Mucosa of descending colon (tissue), 3 donors: ENCODE results near the gene RMND5B. TPM values are rescaled to one million over a fixed set of nuclear protein-coding genes. Genes with fewer than 3 reads are reported as not detected.
A peak's percentile ranks its signal among the peaks of the same experiment; 100 is the strongest.

Experiments
- ATAC-seq: fragments of 200-7000 bp; cut with Tn5 transposase; one replicate; pipeline ENCODE4 v1.9.1; 2020; ENCODE audit warnings: mild to moderate bottlenecking, moderate library complexity
- DNase-seq, 3 donors: peaks; one replicate each; pipeline ENCODE4 v3.0.0-alpha.2; 2020
- H3K36me3 ChIP-seq: fragments of 200-600 bp; one replicate; pipeline ENCODE4 v1.8.0; 2021; ENCODE audit warnings: low read depth, mild to moderate bottlenecking
- H3K4me1 ChIP-seq: fragments of 200-600 bp; one replicate; pipeline ENCODE4 v1.8.0; 2021; ENCODE audit warnings: low read depth, mild to moderate bottlenecking
- H3K4me3 ChIP-seq: fragments of 200-600 bp; one replicate; pipeline ENCODE4 v1.8.0; 2021; ENCODE audit warnings: mild to moderate bottlenecking
- H3K9me3 ChIP-seq: fragments of 200-600 bp; one replicate; pipeline ENCODE4 v1.8.0; 2021; ENCODE audit warnings: mild to moderate bottlenecking
- intact Hi-C, 2 donors: fragments of 100-400 bp; cut with DNase I in 1 of 2; cut with micrococcal nuclease in 1 of 2; formaldehyde crosslinking; loops; one replicate each; pipeline versions ENCODE4 v1.11.0 to v1.11.1; 2022; cut with DNase I, micrococcal nuclease
- total RNA-seq, 3 donors: library from RNA; stranded (reverse); fragmentation: NEBNext Ultra II Directional in 2 of 3; extraction: Animal tissue kit (Norgen Biotek cat#: 25700) in 2 of 3; gene quantifications; one replicate each; pipeline versions ENCODE4 v1.2.1 to v1.2.4, GENCODE V29; 2021 to 2023
- TF ChIP-seq, protein P1 (sequence below): fragments of 200-600 bp; IDR thresholded peaks from one replicate; pipeline ENCODE4 v1.8.0; 2022; ENCODE audit warnings: antibody characterized with exemption, mild to moderate bottlenecking
- donor health status: DM: no; HTN: no; CAD: no; lungs with moderate emphysema.
- donor health status: DM: no; HTN: no; CAD: no.
- donor health status: DM: no; HTN: yes; CAD: no.

Gene RMND5B
- total RNA-seq, 3 donors from 2014 or later: 34.9 to 54.2 (median 40.8) TPM

DNA sequence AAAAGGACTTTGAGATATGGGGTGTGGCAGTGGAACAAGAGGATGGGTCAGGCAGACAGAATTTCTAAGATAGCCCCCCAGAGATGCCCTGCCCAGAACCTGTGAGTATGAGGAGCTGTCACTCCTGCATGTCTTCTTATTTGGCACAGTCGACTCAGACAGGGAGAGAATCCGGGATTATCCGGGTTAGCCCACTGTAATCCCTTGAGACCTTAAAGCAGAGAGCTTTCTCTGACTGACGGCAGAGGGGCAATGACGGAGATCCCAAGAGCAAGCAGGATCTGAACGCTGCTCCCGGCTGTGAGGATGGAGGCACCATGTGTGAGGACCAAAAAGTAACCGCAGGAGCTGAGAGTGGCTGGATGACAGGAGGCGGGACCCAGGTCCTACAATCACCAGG, 31.7 kb downstream of the RMND5B start:
- intact Hi-C loops: loop anchor here in 1 of 2 donors (10.0 kb wide), 1 partner anchor 88 kb away; no protein-coding TSS in a partner anchor
- TF ChIP-seq, protein P1, sequence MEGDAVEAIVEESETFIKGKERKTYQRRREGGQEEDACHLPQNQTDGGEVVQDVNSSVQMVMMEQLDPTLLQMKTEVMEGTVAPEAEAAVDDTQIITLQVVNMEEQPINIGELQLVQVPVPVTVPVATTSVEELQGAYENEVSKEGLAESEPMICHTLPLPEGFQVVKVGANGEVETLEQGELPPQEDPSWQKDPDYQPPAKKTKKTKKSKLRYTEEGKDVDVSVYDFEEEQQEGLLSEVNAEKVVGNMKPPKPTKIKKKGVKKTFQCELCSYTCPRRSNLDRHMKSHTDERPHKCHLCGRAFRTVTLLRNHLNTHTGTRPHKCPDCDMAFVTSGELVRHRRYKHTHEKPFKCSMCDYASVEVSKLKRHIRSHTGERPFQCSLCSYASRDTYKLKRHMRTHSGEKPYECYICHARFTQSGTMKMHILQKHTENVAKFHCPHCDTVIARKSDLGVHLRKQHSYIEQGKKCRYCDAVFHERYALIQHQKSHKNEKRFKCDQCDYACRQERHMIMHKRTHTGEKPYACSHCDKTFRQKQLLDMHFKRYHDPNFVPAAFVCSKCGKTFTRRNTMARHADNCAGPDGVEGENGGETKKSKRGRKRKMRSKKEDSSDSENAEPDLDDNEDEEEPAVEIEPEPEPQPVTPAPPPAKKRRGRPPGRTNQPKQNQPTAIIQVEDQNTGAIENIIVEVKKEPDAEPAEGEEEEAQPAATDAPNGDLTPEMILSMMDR: no peak
- H3K4me1 ChIP-seq: peaks cover 8% of the 10 kb centered on the region
- DNase-seq: no peak
- no peak for ATAC-seq
- H3K4me3 ChIP-seq: no peak overlapping the region
- H3K9me3 ChIP-seq: no peaks in the 10 kb centered on the region
- no peaks in the 10 kb centered on the region for H3K36me3 ChIP-seq

DNA sequence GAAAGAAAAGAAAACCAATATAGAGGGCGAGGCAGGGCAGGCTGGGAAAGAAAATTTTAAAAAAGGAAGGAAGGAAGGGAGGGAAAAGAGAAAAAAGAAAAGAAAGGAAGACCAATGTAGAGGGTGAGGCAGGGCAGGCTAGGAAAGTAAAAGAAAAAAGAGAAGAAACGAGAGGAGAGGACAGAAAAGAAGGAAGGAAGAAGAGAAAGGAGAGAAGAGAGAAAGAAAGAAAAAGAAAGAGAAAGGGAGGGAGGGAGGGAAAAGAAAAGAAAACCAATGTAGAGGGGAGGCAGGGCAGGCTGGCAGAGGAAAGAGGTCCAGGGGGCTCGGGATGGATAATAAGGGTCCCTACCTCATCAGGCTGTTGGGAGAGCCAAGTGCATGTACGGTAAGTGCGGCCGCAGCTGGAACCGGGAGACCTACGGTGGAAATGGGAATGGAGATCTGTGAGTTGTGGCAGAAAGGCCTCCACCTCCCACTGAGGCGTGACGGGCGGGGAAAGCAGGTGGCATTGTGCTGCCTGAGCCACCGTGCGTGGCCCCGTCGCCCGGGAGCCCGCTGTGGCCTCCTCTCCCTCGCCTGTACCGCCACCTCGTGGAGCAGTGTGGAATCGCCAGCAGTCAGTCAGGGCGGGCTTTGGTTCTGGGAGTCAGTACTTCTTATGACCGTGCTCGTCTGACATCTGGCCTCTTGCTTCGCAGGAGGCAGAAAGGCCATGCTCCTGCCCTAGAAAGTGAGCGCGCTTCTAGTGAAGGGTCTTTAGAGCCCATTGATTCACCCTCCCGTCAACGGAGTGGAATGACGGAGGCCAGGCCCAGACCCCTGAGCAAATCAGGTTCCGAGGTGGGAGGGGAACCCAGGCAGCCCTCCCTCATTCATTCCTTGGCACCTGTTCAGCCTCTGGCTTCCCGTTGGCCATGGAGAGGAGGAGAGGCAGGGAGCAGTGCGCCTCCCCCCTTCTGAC, 33.2 kb downstream of the RMND5B start:
- H3K4me3 ChIP-seq: no peak overlapping the region
- TF ChIP-seq, protein P1: peak; percentile 100
- DNase-seq: peak; percentile 85 to 94 (median 87)
- H3K9me3 ChIP-seq: no peaks in the 10 kb centered on the region
- H3K36me3 ChIP-seq: no peaks in the 10 kb centered on the region
- ATAC-seq: peak; percentile 100
- intact Hi-C loops: loop anchor here in 1 of 2 donors (10.0 kb wide), 1 partner anchor 89 kb away; no protein-coding TSS in a partner anchor
- H3K4me1 ChIP-seq: peaks cover 8% of the 10 kb centered on the region

DNA sequence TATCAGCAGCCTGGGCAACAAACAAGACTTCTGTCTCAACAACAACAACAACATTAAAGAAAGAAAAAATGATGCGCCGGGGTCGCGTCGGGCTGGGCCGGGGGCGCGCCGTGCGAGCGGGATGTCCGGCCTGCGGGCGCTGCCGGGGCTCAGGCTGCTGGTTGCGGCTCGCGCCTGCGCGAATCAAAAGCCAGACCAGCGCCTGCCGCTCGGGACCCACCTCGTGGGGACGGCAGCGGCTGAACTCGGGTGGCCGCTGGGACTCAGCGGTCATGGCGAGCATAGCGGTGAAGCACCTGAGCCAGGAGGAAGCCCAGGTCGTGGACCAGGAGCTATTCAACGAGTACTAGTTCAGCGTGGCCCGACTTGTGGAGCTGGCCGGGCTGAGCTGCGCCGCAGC, 34.8 kb downstream of the RMND5B start:
- DNase-seq: no peak
- peaks cover 8% of the 10 kb centered on the region for H3K4me1 ChIP-seq
- no peaks in the 10 kb centered on the region for H3K9me3 ChIP-seq
- intact Hi-C loops: loop anchor here (5.0 to 10.0 kb wide), 2 partner anchors 91 to 93 kb away; no protein-coding TSS in a partner anchor
- no peak for ATAC-seq
- no peak overlapping the region for H3K4me3 ChIP-seq
- no peaks in the 10 kb centered on the region for H3K36me3 ChIP-seq
- TF ChIP-seq, protein P1: no peak

DNA sequence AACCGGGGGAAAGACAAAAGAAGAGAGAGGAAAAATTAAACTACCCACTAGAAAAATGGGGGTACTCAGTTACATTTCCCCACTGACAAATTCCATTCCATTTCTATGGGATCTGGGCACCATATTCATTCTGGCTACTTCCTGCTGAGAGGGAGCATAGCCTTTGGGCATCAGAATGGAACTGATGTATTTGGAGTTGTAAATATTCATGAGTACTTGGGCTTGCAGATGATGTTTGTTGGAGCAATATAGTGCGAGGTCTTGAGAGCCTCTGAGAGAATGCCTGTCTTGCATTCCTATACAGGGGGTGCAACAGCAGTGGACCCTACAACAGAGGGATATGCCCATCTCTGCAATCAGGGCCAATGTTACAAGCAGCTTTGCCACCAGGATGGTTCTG, 39.6 kb downstream of the RMND5B start:
- Histone ChIP-seq H3K36me3 (no peaks in the 10 kb centered on the region), H3K9me3 (no peaks in the 10 kb centered on the region), H3K4me1 (no peaks in the 10 kb centered on the region), H3K4me3 (no peak overlapping the region)
- ATAC-seq (no peak), DNase-seq (no peak)
- TF ChIP-seq, protein P1: no peak
- intact Hi-C loops: no loop called here

DNA sequence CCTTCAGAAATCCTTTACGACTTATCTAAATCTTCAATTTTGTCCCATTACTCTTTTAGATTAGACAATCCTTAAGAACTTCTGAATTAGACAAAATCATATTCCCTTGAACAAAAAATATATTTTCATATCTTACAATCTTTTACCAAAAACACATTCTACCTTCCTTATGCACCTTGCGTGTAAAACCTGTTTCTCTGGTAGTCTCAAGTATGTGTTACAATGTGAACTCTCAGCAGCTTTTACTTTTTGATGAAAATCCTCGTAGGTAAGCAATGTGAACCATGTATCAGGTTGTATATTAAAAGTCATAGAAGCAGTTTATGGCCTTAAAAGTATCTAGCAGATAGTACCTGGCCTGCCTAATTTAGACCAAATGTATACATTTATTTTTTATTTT, 43.6 kb downstream of the RMND5B start:
- intact Hi-C loops: no loop called here
- TF ChIP-seq, protein P1: no peak

More for the DNA sequence above, 43.6 kb downstream of the RMND5B start:
- ATAC-seq (no peak), DNase-seq (no peak)
- Histone ChIP-seq H3K4me1 (no peaks in the 10 kb centered on the region), H3K4me3 (no peak overlapping the region), H3K36me3 (no peaks in the 10 kb centered on the region), H3K9me3 (no peaks in the 10 kb centered on the region)
